ENCODE measurements around the gene GNS.

The GNS gene

GRCh38 chr12:64791036-64791435, 31.8 kb upstream of the GNS start:
- TF ChIP-seq, protein P1, sequence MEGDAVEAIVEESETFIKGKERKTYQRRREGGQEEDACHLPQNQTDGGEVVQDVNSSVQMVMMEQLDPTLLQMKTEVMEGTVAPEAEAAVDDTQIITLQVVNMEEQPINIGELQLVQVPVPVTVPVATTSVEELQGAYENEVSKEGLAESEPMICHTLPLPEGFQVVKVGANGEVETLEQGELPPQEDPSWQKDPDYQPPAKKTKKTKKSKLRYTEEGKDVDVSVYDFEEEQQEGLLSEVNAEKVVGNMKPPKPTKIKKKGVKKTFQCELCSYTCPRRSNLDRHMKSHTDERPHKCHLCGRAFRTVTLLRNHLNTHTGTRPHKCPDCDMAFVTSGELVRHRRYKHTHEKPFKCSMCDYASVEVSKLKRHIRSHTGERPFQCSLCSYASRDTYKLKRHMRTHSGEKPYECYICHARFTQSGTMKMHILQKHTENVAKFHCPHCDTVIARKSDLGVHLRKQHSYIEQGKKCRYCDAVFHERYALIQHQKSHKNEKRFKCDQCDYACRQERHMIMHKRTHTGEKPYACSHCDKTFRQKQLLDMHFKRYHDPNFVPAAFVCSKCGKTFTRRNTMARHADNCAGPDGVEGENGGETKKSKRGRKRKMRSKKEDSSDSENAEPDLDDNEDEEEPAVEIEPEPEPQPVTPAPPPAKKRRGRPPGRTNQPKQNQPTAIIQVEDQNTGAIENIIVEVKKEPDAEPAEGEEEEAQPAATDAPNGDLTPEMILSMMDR (conservative IDR thresholded peaks at IDR 0.05; ENCODE audit: low read depth, low read length), result no peak
- no peak overlapping the region for H3K4me3 ChIP-seq (ENCODE audit: low read depth, low read length)
- DNase-seq (ENCODE audit: low read depth), result no peak

DNA sequence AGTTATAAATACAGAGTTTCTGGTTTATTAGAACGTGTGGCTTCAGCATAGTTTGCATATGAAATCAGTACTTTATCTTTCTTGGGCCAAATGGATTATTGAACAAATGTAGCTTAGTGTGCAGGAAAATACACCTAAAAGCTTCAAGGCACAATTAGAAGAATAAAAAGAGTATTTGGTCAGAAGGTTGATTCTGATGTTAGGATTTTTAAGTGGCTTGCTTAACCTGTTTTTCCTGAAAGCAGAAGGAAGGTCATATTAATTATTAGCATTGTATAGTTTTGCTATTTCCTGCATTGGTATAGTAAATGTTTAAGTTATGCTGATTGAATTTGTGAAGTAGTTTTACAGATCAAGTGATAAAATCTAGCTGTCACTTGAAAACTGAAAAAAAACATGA, 31.0 kb upstream of the GNS start:
- TF ChIP-seq, protein P1 (conservative IDR thresholded peaks at IDR 0.05; ENCODE audit: low read depth, low read length), result no peak

DNA sequence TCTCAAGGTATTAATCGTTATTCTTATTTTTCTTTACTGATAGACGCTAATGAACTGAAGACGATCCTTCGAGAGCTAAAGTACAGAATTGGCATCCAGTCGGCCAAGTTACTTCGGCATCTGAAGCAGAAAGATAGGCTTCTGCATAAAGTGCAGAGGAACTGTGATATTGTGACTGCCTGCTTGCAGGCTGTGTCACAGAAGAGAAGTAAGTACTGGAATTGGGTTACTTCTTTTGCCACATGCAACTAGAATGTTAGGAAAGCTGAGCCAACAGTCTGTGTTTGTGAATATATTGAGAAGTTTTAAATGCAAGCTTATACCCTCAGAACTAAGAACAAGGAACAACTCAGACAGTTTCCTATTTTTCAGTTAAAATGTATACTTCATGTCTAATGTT, 26.6 kb upstream of the GNS start:
- no peak for DNase-seq (ENCODE audit: low read depth)
- TF ChIP-seq, protein P1 (conservative IDR thresholded peaks at IDR 0.05; ENCODE audit: low read depth, low read length), result no peak
- no peak overlapping the region for H3K4me3 ChIP-seq (ENCODE audit: low read depth, low read length)

More for the DNA sequence above, 31.0 kb upstream of the GNS start:
- DNase-seq (ENCODE audit: low read depth), result no peak
- H3K4me3 ChIP-seq (ENCODE audit: low read depth, low read length), result no peak overlapping the region

GRCh38 chr12:64782191-64782876, 23.1 kb upstream of the GNS start:
- no peak overlapping the region for H3K4me3 ChIP-seq (ENCODE audit: low read depth, low read length)
- DNase-seq (ENCODE audit: low read depth), result no peak
- TF ChIP-seq, protein P1 (conservative IDR thresholded peaks at IDR 0.05; ENCODE audit: low read depth, low read length), result no peak

GRCh38 chr12:64781280-64782190, 22.3 kb upstream of the GNS start:
- TF ChIP-seq, protein P1 (conservative IDR thresholded peaks at IDR 0.05; ENCODE audit: low read depth, low read length), result no peak
- no peak overlapping the region for H3K4me3 ChIP-seq (ENCODE audit: low read depth, low read length)
- DNase-seq (ENCODE audit: low read depth), result no peak

GRCh38 chr12:64780531-64781279, 21.5 kb upstream of the GNS start:
- peak overlapping the region; percentile 39 for H3K4me3 ChIP-seq (ENCODE audit: low read depth, low read length)
- TF ChIP-seq, protein P1 (conservative IDR thresholded peaks at IDR 0.05; ENCODE audit: low read depth, low read length), result no peak
- DNase-seq (ENCODE audit: low read depth), result no peak
